SU-DHL-6 (cell line): ENCODE results near the gene CFAP100.

Experiments used
- H2AFZ ChIP-seq: fragments of 200-600 bp; sonication (generic); 2 replicates; pipeline ENCODE4 v1.6.1; 2014; ENCODE audit warnings: low read depth, mild to moderate bottlenecking, moderate library complexity, mixed read lengths, antibody characterized with exemption, low read length; ENCODE audit not compliant: severe bottlenecking
- H3F3A ChIP-seq: fragments of 200-600 bp; shearing (Covaris generic); 2 replicates; pipeline ENCODE4 v1.6.0; 2016; ENCODE audit warnings: antibody characterized with exemption, mild to moderate bottlenecking; ENCODE audit not compliant: insufficient read depth
- H3K27ac ChIP-seq: fragments of 200-600 bp; sonication (generic); 2 replicates; pipeline ENCODE4 v1.5.1; 2016; ENCODE audit warnings: low read depth, mild to moderate bottlenecking, low read length, moderate library complexity, mixed read lengths
- H3K27me3 ChIP-seq: fragments of 200-600 bp; sonication (generic), shearing (Covaris generic); 2 replicates; pipeline ENCODE4 v1.6.0; 2014; ENCODE audit warnings: mild to moderate bottlenecking, low read length
- H3K36me3 ChIP-seq: fragments of 200-600 bp; sonication (generic); 2 replicates; pipeline ENCODE4 v1.6.1; 2014; ENCODE audit warnings: mild to moderate bottlenecking, low read length, mixed read lengths
- H3K4me2 ChIP-seq: fragments of 300-600, 200-600 bp; shearing (Covaris generic), sonication (generic); 2 replicates; pipeline ENCODE4 v1.6.0; 2014; ENCODE audit warnings: low read length, low read depth, mild to moderate bottlenecking; ENCODE audit not compliant: poor library complexity, severe bottlenecking
- H3K4me3 ChIP-seq: fragments of 200-600 bp; sonication (generic); 2 replicates; pipeline ENCODE4 v1.5.1; 2014; ENCODE audit warnings: antibody characterized with exemption, low read length, mild to moderate bottlenecking, mixed read lengths; ENCODE audit not compliant: insufficient read depth, poor library complexity, severe bottlenecking
- H3K79me2 ChIP-seq: fragments of 200-600 bp; sonication (generic); 2 replicates; pipeline ENCODE4 v1.6.1; 2014; ENCODE audit warnings: mild to moderate bottlenecking, low read length, moderate library complexity; ENCODE audit not compliant: insufficient read depth
- H3K9ac ChIP-seq: fragments of 200-600 bp; sonication (generic); 2 replicates; pipeline ENCODE4 v1.7.0; 2014; ENCODE audit warnings: mild to moderate bottlenecking, low read length
- H3K9me2 ChIP-seq: fragments of 200-600 bp; sonication (generic); replicated peaks from 2 replicates; pipeline ENCODE4 v1.6.1; 2014; ENCODE audit warnings: low read length; ENCODE audit not compliant: insufficient read depth
- H3K9me3 ChIP-seq: fragments of 200-600 bp; sonication (generic); 2 replicates; pipeline ENCODE4 v1.6.1; 2014; ENCODE audit warnings: low read length, mixed read lengths; ENCODE audit not compliant: insufficient read depth
- H4K20me1 ChIP-seq: fragments of 200-600 bp; sonication (generic); 2 replicates; pipeline ENCODE4 v1.6.1; 2014; ENCODE audit warnings: low read depth, mild to moderate bottlenecking, antibody characterized with exemption, low read length, moderate library complexity, mixed read lengths
- EZH2phosphoT487 ChIP-seq: fragments of 200-600 bp; sonication (generic), shearing (Covaris generic); conservative IDR thresholded peaks from 2 replicates; pipeline ENCODE4 v1.6.1; 2018; ENCODE audit warnings: mild to moderate bottlenecking, antibody characterized with exemption, low read length, moderate library complexity, mixed read lengths
- TF ChIP-seq, protein P1 (sequence below): fragments of 200-600 bp; sonication (generic); IDR thresholded peaks from one replicate; pipeline ENCODE4 v1.5.1; 2017; ENCODE audit warnings: antibody characterized with exemption, mild to moderate bottlenecking, low read length, moderate library complexity; ENCODE audit not compliant: insufficient read depth, poor library complexity, severe bottlenecking

CFAP100 gene

DNA sequence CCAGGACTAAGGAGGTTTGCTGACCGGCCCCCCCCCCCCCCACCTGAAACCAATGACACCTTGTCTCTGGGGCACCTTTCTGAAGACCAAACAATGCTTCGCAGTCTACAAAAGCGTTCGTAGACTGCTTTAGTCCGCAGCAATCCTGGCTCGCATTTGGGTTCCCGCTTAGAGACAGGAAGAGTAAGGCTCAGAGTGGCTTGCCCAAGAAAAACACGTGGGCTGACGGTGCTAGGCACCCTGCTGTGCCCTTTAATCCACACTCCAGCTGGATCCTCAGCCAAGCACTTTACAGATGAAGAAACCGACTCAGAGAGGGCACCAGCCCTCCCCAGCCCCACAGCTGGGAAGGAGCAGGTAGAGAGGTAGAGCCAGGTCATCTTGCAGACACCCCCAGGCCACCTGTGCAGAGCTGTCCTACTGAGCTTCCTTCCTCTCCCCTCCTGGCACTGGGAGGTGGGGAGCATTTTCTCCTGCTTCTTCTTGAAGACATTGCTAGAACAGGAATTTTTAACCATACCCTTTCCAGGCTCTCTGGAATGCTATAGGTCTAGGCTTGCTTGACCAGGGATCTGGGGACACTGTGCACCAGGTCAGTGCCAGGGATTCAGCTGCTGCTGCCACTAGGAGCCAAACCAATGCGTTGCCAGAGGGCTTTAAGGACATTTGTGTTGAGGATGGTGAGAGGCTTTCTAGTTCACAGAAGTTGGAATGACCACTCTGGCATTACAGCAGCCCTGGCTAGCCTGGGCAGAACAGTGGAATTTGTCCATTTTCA lies 36.5 kb upstream of the CFAP100 start:
- H3K9ac ChIP-seq = no peak overlapping the region
- no peaks in the 10 kb centered on the region for H3K9me2 ChIP-seq
- TF ChIP-seq EZH2phosphoT487 = no peak
- TF ChIP-seq, protein P1, sequence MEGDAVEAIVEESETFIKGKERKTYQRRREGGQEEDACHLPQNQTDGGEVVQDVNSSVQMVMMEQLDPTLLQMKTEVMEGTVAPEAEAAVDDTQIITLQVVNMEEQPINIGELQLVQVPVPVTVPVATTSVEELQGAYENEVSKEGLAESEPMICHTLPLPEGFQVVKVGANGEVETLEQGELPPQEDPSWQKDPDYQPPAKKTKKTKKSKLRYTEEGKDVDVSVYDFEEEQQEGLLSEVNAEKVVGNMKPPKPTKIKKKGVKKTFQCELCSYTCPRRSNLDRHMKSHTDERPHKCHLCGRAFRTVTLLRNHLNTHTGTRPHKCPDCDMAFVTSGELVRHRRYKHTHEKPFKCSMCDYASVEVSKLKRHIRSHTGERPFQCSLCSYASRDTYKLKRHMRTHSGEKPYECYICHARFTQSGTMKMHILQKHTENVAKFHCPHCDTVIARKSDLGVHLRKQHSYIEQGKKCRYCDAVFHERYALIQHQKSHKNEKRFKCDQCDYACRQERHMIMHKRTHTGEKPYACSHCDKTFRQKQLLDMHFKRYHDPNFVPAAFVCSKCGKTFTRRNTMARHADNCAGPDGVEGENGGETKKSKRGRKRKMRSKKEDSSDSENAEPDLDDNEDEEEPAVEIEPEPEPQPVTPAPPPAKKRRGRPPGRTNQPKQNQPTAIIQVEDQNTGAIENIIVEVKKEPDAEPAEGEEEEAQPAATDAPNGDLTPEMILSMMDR = no peak
- H4K20me1 ChIP-seq = no peaks in the 10 kb centered on the region
- H3K4me3 ChIP-seq = no peak overlapping the region
- no peaks in the 10 kb centered on the region for H3F3A ChIP-seq
- H3K9me3 ChIP-seq = no peaks in the 10 kb centered on the region
- H3K4me2 ChIP-seq = no peak overlapping the region
- H3K27me3 ChIP-seq = no peaks in the 10 kb centered on the region
- no peaks in the 10 kb centered on the region for H3K79me2 ChIP-seq
- H3K36me3 ChIP-seq = no peaks in the 10 kb centered on the region
- no peak overlapping the region for H3K27ac ChIP-seq
- H2AFZ ChIP-seq = no peak overlapping the region

DNA sequence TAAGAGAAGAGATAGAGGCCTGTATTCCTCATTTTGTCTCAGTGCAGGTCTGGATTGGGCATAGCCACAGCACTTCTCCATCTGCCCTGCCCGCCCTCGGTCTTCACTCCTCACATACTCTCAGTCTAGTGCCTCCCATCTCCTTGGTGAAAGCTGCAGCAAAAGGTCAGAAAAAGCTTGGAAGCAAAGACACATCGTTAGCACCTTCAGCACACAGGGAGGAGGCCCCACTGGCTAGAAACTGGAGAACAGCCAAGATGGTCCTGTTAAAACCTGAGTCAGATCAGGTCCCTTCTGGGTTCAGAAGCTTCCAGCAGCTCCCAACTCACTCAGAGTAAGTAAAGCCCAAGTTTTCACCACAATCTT lies 35.9 kb upstream of the CFAP100 start:
- TF ChIP-seq EZH2phosphoT487 = no peak
- TF ChIP-seq, protein P1 = no peak
- no peak overlapping the region for H3K4me2 ChIP-seq
- H3K36me3 ChIP-seq = no peaks in the 10 kb centered on the region
- no peaks in the 10 kb centered on the region for H3K9me2 ChIP-seq
- no peak overlapping the region for H2AFZ ChIP-seq
- no peak overlapping the region for H3K9ac ChIP-seq
- H3K9me3 ChIP-seq = no peaks in the 10 kb centered on the region
- no peaks in the 10 kb centered on the region for H3F3A ChIP-seq
- no peaks in the 10 kb centered on the region for H3K79me2 ChIP-seq
- no peaks in the 10 kb centered on the region for H3K27me3 ChIP-seq
- H3K4me3 ChIP-seq = no peak overlapping the region
- H3K27ac ChIP-seq = no peak overlapping the region
- no peaks in the 10 kb centered on the region for H4K20me1 ChIP-seq

DNA sequence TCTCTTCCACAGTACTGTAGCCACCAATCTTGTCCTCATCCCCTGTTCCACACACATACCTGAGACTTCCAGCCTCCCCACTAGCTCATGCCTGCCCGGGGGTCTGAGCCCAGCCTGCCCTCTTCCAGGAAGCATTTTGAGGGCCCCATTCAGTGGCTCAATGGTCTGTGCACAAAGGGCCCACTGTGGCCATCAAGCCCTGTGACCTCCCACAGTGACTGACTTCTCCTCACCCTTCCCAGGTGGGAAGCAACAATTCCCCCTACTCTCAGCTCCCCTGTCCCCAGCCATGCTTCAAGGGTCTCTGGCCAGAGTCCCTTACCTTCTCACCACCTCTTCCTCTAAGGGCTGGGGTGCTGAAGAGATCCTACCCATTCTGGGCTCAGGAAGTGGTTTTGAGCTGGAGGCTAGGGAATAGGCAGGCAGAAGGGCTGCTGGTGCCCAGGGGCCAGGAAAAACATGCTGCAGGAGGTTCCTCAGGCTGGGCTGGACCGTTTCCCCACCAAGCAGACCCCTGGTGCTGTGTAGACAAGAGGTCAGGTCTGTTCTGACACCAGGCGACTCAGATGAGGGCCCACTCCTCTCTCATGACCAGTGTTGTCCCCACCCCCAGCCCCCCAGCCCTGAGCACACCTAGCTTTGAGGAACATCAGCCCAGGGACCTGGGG lies 34.5 kb upstream of the CFAP100 start:
- Histone ChIP-seq H3K27me3 (no peaks in the 10 kb centered on the region), H3K9me2 (no peaks in the 10 kb centered on the region), H3K9me3 (no peaks in the 10 kb centered on the region), H3K9ac (no peak overlapping the region), H3K79me2 (no peaks in the 10 kb centered on the region), H3K36me3 (no peaks in the 10 kb centered on the region), H3K4me2 (no peak overlapping the region), H3K4me3 (no peak overlapping the region), H2AFZ (no peak overlapping the region), H4K20me1 (no peaks in the 10 kb centered on the region), H3F3A (no peaks in the 10 kb centered on the region), H3K27ac (no peak overlapping the region)
- TF ChIP-seq EZH2phosphoT487 = no peak
- TF ChIP-seq, protein P1 = no peak
